NB4 (cell line): ENCODE data around the gene MICAL3.

ENCODE experiments used
- DNase-seq: peaks from one replicate; pipeline ENCODE4 v3.0.0; 2010; ENCODE audit warnings: low read depth
- H3K4me3 ChIP-seq: one replicate; pipeline ENCODE4 v1.5.1; 2011; ENCODE audit warnings: mild to moderate bottlenecking, low read depth, low read length, moderate library complexity
- CTCF ChIP-seq: IDR thresholded peaks from one replicate; pipeline ENCODE4 v1.5.1; 2012; ENCODE audit warnings: low read depth, low read length
- MAX ChIP-seq: IDR thresholded peaks from 2 replicates; pipeline ENCODE4 v1.6.1; 2011; ENCODE audit warnings: low read depth, low read length
- MYC ChIP-seq: IDR thresholded peaks from 2 replicates; pipeline ENCODE4 v1.6.1; 2011; ENCODE audit warnings: low read depth, low read length
- POLR2A ChIP-seq: IDR thresholded peaks from 2 replicates; pipeline ENCODE4 v1.6.1; 2011; ENCODE audit warnings: mild to moderate bottlenecking; ENCODE audit not compliant: insufficient read length; ENCODE audit errors: extremely low read depth

The MICAL3 gene

GRCh38 chr22:17927062-17927461 lies 97.3 kb downstream of the MICAL3 start:
- no peak overlapping the region for H3K4me3 ChIP-seq
- TF ChIP-seq POLR2A (no peak), MAX (no peak), MYC (no peak), CTCF (no peak)
- DNase-seq: no peak

GRCh38 chr22:17926516-17926915 lies 97.8 kb downstream of the MICAL3 start:
- no peak for DNase-seq
- no peak for TF ChIP-seq MAX
- no peak for TF ChIP-seq MYC
- TF ChIP-seq POLR2A: no peak
- TF ChIP-seq CTCF: no peak
- no peak overlapping the region for H3K4me3 ChIP-seq

- no peak overlapping the region for H3K4me3 ChIP-seq
- no peak for TF ChIP-seq MYC
- TF ChIP-seq POLR2A: no peak
- TF ChIP-seq MAX: no peak
- no peak for TF ChIP-seq CTCF
- no peak for DNase-seq
These were observed 98.9 kb downstream of the MICAL3 start for GRCh38 chr22:17925431-17925841.

GRCh38 chr22:17924735-17925364 lies 99.5 kb downstream of the MICAL3 start:
- TF ChIP-seq CTCF (no peak), MYC (no peak), MAX (no peak), POLR2A (no peak)
- no peak for DNase-seq
- no peak overlapping the region for H3K4me3 ChIP-seq

- no peak for DNase-seq
- TF ChIP-seq CTCF: no peak
- no peak for TF ChIP-seq MAX
- TF ChIP-seq MYC: no peak
- TF ChIP-seq POLR2A: no peak
These were observed 100.3 kb downstream of the MICAL3 start for GRCh38 chr22:17924076-17924475.

More at GRCh38 chr22:17924076-17924475, 100.3 kb downstream of the MICAL3 start:
- H3K4me3 ChIP-seq: no peak overlapping the region
